Activated CD8-positive, alpha-beta T cell treated with anti-CD3 and anti-CD28 coated beads for 36 hours (primary cell): ENCODE results near the gene PDSS2. TPM values are rescaled to one million over a fixed set of nuclear protein-coding genes. Genes with fewer than 3 reads are reported as not detected.

Experiments used
- ATAC-seq: fragments of 200-7000 bp; cut with Tn5 transposase; one replicate; pipeline ENCODE4 v1.10.0; 2021; ENCODE audit warnings: mild to moderate bottlenecking, moderate library complexity
- CTCF ChIA-PET: fragments of 350-600 bp; sonication (Branson Sonifier 250); formaldehyde crosslinking; loops from one replicate; lab custom pipeline; 2021; ENCODE audit warnings: antibody characterized with exemption; lab: Charles Lee
- POLR2A ChIA-PET: fragments of 350-600 bp; sonication (Branson Sonifier 250); formaldehyde crosslinking; loops from one replicate; lab custom pipeline; 2021; ENCODE audit warnings: antibody characterized with exemption; lab: Charles Lee
- DNase-seq: peaks from one replicate; pipeline ENCODE4 v3.0.0-alpha.2; 2020
- H3K27ac Mint-ChIP-seq: one replicate; pipeline ENCODE4 v1.8.0; 2021; ENCODE audit warnings: mild to moderate bottlenecking, mixed read lengths
- H3K27me3 Mint-ChIP-seq: one replicate; pipeline ENCODE4 v1.8.0; 2021; ENCODE audit warnings: mixed read lengths
- H3K36me3 Mint-ChIP-seq: one replicate; pipeline ENCODE4 v1.8.0; 2021; ENCODE audit warnings: low read depth, mixed read lengths
- H3K4me1 Mint-ChIP-seq: one replicate; pipeline ENCODE4 v1.8.0; 2021; ENCODE audit warnings: low read depth, mixed read lengths
- H3K4me3 Mint-ChIP-seq: one replicate; pipeline ENCODE4 v1.8.0; 2021; ENCODE audit warnings: mild to moderate bottlenecking, moderate library complexity, mixed read lengths
- H3K9me3 Mint-ChIP-seq: one replicate; pipeline ENCODE4 v1.8.0; 2021; ENCODE audit warnings: mixed read lengths
- intact Hi-C: fragments of 100-400 bp; cut with micrococcal nuclease; formaldehyde crosslinking; loops from one replicate; pipeline ENCODE4 v1.10.0; 2022
- total RNA-seq, 2 experiments: library from RNA; stranded (reverse); gene quantifications; one replicate each; pipeline ENCODE4 v1.2.3, GENCODE V29; 2021
- TF ChIP-seq, protein P1 (sequence below): fragments of 200-600 bp; IDR thresholded peaks from one replicate; pipeline ENCODE4 v1.8.0; 2022; ENCODE audit warnings: antibody characterized with exemption, mild to moderate bottlenecking

PDSS2 gene
- total RNA-seq, 2 experiments from 2014 or later: 13.2 to 14.8 TPM

DNA sequence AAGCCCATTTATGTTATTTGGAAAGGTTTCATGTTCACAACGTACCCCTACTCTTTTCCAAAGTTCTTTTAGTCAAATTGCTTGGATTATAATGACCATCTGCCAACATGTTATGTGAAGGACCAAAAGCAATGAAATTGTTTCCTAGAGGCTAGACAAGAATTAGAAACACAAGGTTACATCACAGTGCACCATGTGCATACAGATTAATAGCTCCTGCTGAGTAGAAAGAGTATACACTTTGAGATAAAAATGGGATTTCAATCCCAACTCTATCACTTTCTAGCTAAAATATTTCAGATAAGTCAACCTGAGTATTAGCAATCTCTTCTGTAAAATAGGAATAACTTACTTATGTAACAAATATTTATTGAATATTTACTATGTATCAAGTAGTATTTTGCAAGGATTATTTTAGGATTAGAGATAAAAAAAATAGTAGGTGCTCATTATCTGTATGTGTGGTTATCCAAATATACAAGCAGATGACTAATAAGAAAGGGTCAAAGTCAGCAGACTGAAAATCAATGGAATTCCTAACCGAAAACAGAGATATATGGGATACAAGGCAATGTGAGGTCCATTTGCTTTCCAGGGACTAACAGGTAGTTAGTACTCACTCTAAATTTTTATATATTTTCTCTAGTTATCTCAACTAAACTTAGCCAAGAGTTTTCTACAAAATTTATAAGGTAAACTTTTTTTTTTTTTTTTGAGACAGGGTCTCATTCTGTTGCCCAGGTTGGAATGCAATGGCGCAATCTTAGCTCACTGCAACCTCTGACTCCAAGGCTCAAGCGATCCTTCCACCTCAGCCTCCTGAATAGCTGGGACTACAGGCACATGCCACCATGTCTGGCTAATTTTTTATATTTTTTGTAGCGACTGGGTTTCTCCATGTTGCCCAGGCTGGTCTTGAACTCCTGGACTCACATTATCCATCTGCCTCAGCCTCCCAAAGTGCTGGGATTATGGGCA, 127.7 kb downstream of the PDSS2 start:
- intact Hi-C loops: no loop called here
- Mint-ChIP-seq H3K36me3 (peaks cover 11% of the 10 kb centered on the region), H3K4me1 (peaks cover 11% of the 10 kb centered on the region), H3K27me3 (no peaks in the 10 kb centered on the region), H3K27ac (no peak overlapping the region), H3K9me3 (no peaks in the 10 kb centered on the region), H3K4me3 (no peak overlapping the region)
- TF ChIP-seq, protein P1, sequence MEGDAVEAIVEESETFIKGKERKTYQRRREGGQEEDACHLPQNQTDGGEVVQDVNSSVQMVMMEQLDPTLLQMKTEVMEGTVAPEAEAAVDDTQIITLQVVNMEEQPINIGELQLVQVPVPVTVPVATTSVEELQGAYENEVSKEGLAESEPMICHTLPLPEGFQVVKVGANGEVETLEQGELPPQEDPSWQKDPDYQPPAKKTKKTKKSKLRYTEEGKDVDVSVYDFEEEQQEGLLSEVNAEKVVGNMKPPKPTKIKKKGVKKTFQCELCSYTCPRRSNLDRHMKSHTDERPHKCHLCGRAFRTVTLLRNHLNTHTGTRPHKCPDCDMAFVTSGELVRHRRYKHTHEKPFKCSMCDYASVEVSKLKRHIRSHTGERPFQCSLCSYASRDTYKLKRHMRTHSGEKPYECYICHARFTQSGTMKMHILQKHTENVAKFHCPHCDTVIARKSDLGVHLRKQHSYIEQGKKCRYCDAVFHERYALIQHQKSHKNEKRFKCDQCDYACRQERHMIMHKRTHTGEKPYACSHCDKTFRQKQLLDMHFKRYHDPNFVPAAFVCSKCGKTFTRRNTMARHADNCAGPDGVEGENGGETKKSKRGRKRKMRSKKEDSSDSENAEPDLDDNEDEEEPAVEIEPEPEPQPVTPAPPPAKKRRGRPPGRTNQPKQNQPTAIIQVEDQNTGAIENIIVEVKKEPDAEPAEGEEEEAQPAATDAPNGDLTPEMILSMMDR: no peak
- no peak for ATAC-seq
- POLR2A ChIA-PET: no interaction called here
- no peak for DNase-seq
- CTCF ChIA-PET: interaction anchor here (0.8 to 1.0 kb wide), 2 partner anchors 13 to 215 kb away, joined by 3 read pairs; no protein-coding TSS in a partner anchor

DNA sequence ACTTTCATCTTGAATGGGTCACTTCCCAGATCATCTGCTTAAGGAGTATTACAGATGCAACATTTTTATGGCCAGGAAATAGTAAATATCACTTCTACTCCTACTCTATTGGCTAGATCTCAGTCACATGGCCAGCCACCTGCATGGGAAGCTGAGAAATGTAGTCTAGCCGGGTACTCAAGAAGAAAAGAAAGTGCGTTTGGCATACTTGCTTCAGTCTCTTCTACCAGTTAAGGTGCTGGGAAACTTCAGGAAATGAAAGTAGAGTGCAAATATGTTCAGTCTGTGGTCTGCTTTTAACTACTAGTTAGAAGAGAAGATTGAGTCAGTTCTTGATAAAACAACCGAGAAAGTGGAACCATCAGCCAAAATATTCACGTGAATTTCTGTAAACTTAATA, 129.2 kb downstream of the PDSS2 start:
- no peaks in the 10 kb centered on the region for H3K9me3 Mint-ChIP-seq
- CTCF ChIA-PET: interaction anchor here (3.6 kb wide), 1 partner anchor 13 kb away, joined by 25 read pairs; no protein-coding TSS in a partner anchor
- ATAC-seq (peak; percentile 93), DNase-seq (peak; percentile 53)
- H3K36me3 Mint-ChIP-seq: peaks cover 13% of the 10 kb centered on the region
- TF ChIP-seq, protein P1: no peak
- intact Hi-C loops: no loop called here
- H3K27ac Mint-ChIP-seq: peak overlapping the region; percentile 76
- H3K4me1 Mint-ChIP-seq: peaks cover 11% of the 10 kb centered on the region
- no peaks in the 10 kb centered on the region for H3K27me3 Mint-ChIP-seq
- POLR2A ChIA-PET: no interaction called here
- peak overlapping the region; percentile 36 for H3K4me3 Mint-ChIP-seq

DNA sequence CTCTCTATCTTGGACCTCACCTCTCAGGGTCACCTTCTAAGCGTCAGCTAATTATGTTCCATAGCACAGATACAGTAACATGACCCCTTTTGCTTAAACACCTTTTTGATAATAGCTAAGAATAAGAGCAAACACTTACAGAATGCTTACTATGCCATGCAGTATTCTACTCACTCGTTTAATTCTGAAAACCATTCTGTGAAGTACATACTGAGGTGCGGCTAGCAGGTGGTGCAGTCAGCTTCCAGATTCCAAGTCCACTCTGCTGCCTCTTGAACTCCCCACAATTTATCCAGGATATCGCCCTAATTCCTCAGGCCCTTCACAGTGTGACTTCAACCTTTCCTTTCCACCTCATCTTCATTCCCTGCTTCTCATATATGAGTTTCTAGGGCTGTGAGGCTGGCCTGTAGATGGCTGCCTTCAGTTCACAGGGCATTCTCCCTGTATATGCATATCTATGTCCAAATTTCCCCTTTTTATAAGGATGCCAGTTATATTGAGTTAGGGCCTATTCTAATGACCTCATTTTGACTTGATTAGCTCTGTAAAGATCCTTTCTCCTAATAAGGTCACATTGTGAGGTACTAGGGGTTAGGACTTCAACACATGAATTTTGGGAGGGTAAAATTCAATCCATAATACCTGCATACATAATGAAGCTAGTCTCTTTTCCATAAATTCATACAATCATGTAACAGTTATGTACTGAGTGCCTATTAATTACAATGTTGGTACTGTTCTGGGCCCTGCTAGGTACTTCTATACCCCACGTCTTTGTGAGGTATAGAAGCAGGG, 130.1 kb downstream of the PDSS2 start:
- no peak for DNase-seq
- Mint-ChIP-seq H3K4me3 (no peak overlapping the region), H3K36me3 (peaks cover 13% of the 10 kb centered on the region), H3K27ac (no peak overlapping the region), H3K27me3 (no peaks in the 10 kb centered on the region), H3K9me3 (no peaks in the 10 kb centered on the region), H3K4me1 (peaks cover 11% of the 10 kb centered on the region)
- TF ChIP-seq, protein P1: no peak
- ChIA-PET CTCF (interaction anchor here (3.6 kb wide), 1 partner anchor 12 kb away, joined by 25 read pairs; no protein-coding TSS in a partner anchor), POLR2A (no interaction called here)
- intact Hi-C loops: loop anchor here (10.0 kb wide), 1 partner anchor 326 kb away; no protein-coding TSS in a partner anchor
- ATAC-seq: no peak

DNA sequence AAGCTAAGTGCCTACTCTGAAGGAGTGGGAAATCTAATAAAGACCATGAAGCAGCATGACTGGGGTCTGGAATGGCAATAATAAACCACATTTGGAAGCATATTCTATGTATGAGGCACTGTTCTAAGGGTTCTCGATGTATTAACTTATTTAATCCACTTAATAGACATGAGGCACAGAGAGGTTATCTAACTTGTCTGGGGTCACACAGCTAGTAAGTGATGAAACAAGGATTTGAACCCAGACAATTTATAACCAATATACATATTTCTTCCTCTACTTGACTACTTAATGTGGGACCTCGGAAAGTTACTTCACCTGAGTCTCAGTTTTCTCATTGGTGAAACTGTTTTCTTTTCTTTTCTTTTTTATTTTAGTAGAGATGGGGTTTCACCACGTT, 131.3 kb downstream of the PDSS2 start:
- intact Hi-C loops: loop anchor here (10.0 kb wide), 1 partner anchor 327 kb away; no protein-coding TSS in a partner anchor
- no peaks in the 10 kb centered on the region for H3K27me3 Mint-ChIP-seq
- ATAC-seq (no peak), DNase-seq (no peak)
- no peak overlapping the region for H3K27ac Mint-ChIP-seq
- ChIA-PET POLR2A (no interaction called here), CTCF (interaction anchor here (3.6 kb wide), 1 partner anchor 11 kb away, joined by 25 read pairs; no protein-coding TSS in a partner anchor)
- H3K4me1 Mint-ChIP-seq: peaks cover 13% of the 10 kb centered on the region
- H3K9me3 Mint-ChIP-seq: no peaks in the 10 kb centered on the region
- peaks cover 8% of the 10 kb centered on the region for H3K36me3 Mint-ChIP-seq
- TF ChIP-seq, protein P1: no peak
- no peak overlapping the region for H3K4me3 Mint-ChIP-seq
